BJ (cell line): Measurements from ENCODE around the gene ST3GAL2. TPM values are rescaled to one million over a fixed set of nuclear protein-coding genes. Genes with fewer than 3 reads are reported as not detected.

Source experiments
- CTCF ChIA-PET: fragments of 350-600 bp; formaldehyde crosslinking; extraction: SDS; loops from one replicate; lab custom pipeline; 2021; ENCODE audit warnings: antibody characterized with exemption, inconsistent platforms; lab: Yijun Ruan, JAX
- POLR2A ChIA-PET: fragments of 300-600 bp; sonication (Branson Sonifier 250); formaldehyde crosslinking; extraction: SDS; loops from one replicate; lab custom pipeline; 2021; ENCODE audit warnings: antibody characterized with exemption; lab: Charles Lee
- DNase-seq: peaks from one replicate; pipeline ENCODE4 v3.0.0-alpha.2; 2011; ENCODE audit warnings: low read depth
- H3K27me3 ChIP-seq: 2 replicates; pipeline ENCODE4 v1.6.0; 2011; ENCODE audit warnings: low read length; ENCODE audit not compliant: control insufficient read depth, insufficient read depth
- H3K36me3 ChIP-seq: 2 replicates; pipeline ENCODE4 v1.5.1; 2011; ENCODE audit warnings: low read length; ENCODE audit not compliant: control insufficient read depth, insufficient read depth
- H3K4me3 ChIP-seq: 2 replicates; pipeline ENCODE4 v1.5.1; 2011; ENCODE audit warnings: low read depth, mild to moderate bottlenecking, control low read depth, low read length
- polyA plus RNA-seq: library from polyadenylated mRNA; depleted of rRNA; stranded (reverse); fragments of >200 nt; gene quantifications from 2 replicates; pipeline ENCODE4 v1.2.3, GENCODE V29; 2011
- TF ChIP-seq, protein P1 (sequence below): IDR thresholded peaks from 2 replicates; pipeline ENCODE4 v1.5.1; 2011; ENCODE audit warnings: low read depth, mild to moderate bottlenecking, control low read depth, inconsistent platforms, low read length, moderate library complexity; ENCODE audit not compliant: insufficient read depth

The ST3GAL2 gene
- polyA plus RNA-seq, 1 experiment = 24.7 TPM

DNA sequence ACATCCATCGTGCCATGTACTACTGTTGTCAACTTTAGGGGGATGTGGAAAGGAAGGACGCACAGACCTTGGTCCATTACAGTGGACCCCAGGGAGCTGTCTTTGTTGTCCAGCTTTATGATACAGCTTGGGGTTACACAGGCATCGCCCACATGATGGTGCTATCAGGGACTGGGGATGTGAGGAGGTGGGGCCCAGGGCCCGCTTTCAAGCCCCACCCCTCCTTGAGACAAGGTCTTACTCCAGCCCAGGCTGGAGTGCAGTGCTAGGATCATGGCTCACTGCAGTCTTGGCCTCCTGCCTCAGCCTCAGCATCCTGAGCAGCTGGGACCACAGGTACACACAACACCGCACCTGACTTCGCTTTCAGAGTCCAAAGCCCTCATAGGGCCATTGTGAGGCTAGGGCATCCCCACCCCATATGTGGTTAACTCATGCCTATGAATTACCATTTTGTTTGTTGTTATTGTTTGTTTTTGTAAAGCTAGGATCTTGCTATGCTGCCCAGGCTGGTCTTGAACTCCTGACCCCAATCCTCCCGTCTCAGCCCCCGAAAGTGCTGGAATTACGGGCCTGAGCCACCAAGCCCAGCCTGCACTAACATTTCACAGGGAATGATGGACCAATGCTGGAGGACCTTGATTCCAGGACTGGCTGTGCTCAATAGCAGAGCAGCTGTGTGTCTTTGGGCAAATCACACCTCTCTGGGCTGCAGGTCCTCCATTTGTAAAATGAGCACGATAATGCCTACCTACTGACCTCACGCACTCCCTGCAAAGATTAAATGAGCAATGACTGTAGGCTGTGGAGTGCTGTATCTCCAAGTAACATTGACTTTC lies 17.2 kb downstream of the ST3GAL2 start:
- CTCF ChIA-PET = interaction anchor here (1.0 kb wide), 1 partner anchor 12 kb away, joined by 3 read pairs; no protein-coding TSS in a partner anchor
- Histone ChIP-seq H3K36me3 (peaks cover 5% of the 10 kb centered on the region), H3K27me3 (no peaks in the 10 kb centered on the region), H3K4me3 (no peak overlapping the region)
- POLR2A ChIA-PET = no interaction called here
- no peak for DNase-seq
- TF ChIP-seq, protein P1, sequence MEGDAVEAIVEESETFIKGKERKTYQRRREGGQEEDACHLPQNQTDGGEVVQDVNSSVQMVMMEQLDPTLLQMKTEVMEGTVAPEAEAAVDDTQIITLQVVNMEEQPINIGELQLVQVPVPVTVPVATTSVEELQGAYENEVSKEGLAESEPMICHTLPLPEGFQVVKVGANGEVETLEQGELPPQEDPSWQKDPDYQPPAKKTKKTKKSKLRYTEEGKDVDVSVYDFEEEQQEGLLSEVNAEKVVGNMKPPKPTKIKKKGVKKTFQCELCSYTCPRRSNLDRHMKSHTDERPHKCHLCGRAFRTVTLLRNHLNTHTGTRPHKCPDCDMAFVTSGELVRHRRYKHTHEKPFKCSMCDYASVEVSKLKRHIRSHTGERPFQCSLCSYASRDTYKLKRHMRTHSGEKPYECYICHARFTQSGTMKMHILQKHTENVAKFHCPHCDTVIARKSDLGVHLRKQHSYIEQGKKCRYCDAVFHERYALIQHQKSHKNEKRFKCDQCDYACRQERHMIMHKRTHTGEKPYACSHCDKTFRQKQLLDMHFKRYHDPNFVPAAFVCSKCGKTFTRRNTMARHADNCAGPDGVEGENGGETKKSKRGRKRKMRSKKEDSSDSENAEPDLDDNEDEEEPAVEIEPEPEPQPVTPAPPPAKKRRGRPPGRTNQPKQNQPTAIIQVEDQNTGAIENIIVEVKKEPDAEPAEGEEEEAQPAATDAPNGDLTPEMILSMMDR = no peak

DNA sequence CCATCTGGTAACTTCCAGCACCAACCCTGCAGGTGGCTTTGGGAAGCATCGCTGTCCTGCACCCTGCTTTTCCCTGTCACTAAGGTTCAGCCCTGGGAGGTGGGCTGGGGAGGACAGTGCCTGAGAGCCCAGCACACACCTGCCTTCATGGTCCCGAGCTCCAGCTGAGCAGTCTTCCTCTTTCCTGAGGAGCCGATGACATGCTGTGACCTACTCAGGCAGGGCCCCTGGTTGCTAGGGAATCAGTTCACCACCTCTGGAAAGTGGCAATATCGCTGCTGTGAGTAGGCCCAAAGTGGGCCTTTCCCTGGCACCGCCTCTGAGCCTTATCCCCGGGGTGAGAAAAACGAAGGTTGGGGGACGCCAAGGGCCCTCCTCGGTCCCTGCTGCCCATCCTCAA lies 17.9 kb downstream of the ST3GAL2 start:
- ChIA-PET CTCF (no interaction called here), POLR2A (no interaction called here)
- Histone ChIP-seq H3K4me3 (no peak overlapping the region), H3K27me3 (no peaks in the 10 kb centered on the region), H3K36me3 (peaks cover 6% of the 10 kb centered on the region)
- no peak for DNase-seq
- TF ChIP-seq, protein P1 = no peak

DNA sequence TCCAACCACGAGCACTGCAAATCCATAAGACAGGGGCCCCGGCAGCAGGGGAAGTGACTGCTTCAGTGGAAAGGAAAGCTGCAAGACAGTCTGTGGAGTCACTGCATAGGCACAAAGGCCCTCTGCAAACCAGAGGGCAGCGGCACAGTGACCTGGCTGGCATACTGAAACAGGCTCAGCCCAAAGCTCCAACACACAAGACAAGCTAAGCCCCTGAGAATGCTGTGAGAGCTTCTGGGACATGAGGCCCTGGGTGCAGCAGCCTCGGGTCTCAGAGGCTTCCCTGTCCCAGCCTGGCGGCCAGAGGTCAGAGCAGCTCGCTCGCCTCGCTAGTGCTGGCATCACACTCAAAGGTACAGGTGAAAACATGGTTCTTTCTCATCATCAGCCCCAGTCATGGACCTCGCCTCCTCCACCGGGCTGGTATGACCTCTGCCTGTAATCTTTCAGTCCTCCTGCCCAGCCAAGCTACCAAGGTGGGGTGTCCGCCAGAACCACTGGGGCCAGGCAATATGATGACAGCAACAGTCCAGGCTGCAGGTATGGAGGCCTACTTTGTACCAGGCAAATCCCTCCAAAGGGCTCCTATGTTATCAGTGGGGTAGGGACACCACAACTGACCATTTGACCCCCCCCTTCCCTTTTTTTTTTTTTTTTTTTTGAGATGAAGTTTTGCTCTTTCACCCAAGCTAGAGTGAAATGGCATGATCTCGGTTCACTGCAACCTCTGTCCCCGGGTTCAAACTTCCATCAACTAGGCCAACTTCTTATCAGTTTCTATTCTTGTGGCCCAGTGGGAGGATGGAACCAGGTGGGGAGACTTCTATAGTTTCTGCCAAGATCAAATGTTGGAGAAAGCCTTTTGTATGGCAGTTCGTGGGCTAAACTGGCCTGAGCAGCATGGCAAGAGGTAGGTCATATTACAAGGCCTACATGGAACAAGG lies 19.2 kb downstream of the ST3GAL2 start:
- ChIA-PET POLR2A (interaction anchor here (0.8 kb wide), 1 partner anchor 8 kb away, joined by 3 read pairs; no protein-coding TSS in a partner anchor), CTCF (no interaction called here)
- peaks cover 6% of the 10 kb centered on the region for H3K36me3 ChIP-seq
- no peak overlapping the region for H3K4me3 ChIP-seq
- TF ChIP-seq, protein P1 = no peak
- DNase-seq = no peak
- H3K27me3 ChIP-seq = no peaks in the 10 kb centered on the region

DNA sequence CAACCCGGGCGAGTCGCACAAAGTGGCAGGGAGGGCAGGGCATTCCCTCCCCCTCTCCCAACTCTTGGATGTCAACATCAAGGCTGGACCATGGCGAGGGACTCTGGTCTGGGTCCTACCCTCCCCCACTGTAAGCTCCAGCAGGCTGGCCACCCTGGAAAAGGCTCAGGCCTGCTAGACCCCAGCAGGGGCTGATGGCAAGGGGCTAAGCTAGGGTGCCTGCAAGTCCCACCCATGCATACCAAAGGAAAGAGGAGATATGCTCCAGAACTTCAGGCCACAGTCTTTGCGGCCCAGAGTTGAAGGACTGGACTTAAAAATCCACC lies 19.9 kb downstream of the ST3GAL2 start:
- POLR2A ChIA-PET = interaction anchor here (0.8 kb wide), 1 partner anchor 9 kb away, joined by 3 read pairs; no protein-coding TSS in a partner anchor
- Histone ChIP-seq H3K27me3 (no peaks in the 10 kb centered on the region), H3K36me3 (peaks cover 6% of the 10 kb centered on the region), H3K4me3 (no peak overlapping the region)
- DNase-seq = no peak
- TF ChIP-seq, protein P1 = no peak
- CTCF ChIA-PET = interaction anchor here (0.6 to 1.9 kb wide), 3 partner anchors 10 to 26 kb away, joined by 3 to 4 read pairs (median 3); no protein-coding TSS in a partner anchor
